Endothelial cell of umbilical vein (primary cell): ENCODE results near the gene DMD. TPM values are rescaled to one million over a fixed set of nuclear protein-coding genes. Genes with fewer than 3 reads are reported as not detected.

Experiments used
- BruUV-seq: library from RNA; stranded (reverse); fragments of 400-500 nt; replicated peaks from 2 replicates; lab custom pipeline; 2021; lab: Mats Ljungman, UMichigan
- CTCF ChIA-PET: fragments of 300-600, 350-600 bp; sonication (Branson Sonifier 250); formaldehyde crosslinking; loops from one replicate; lab custom pipeline; 2021; ENCODE audit warnings: antibody characterized with exemption, inconsistent platforms; lab: Charles Lee
- POLR2A ChIA-PET: fragments of 300-600, 350-600 bp; sonication (Branson Sonifier 250); formaldehyde crosslinking; loops from one replicate; lab custom pipeline; 2021; ENCODE audit warnings: antibody characterized with exemption, inconsistent platforms; lab: Charles Lee
- DNase-seq: peaks from one replicate; pipeline ENCODE4 v3.0.0-alpha.2; 2011; ENCODE audit warnings: low read depth, low spot score
- FAIRE-seq: peaks from 2 replicates; lab custom pipeline; 2011; peaks lifted over from hg19 to GRCh38; lab: Jason Lieb, UNC
- H2AFZ ChIP-seq: 2 replicates; pipeline ENCODE4 v1.6.0; 2012; ENCODE audit warnings: low read depth, low read length, control low read depth, inconsistent platforms
- H3K27ac ChIP-seq: 2 replicates; pipeline ENCODE4 v1.5.1; 2011; ENCODE audit warnings: low read depth, mild to moderate bottlenecking, control low read depth, low read length, moderate library complexity; ENCODE audit not compliant: insufficient read depth
- H3K27me3 ChIP-seq, 2 experiments: 2 replicates each; pipeline versions ENCODE4 v1.6.0 to v1.6.1; 2011; ENCODE audit warnings: low read length in 2 of 2, mixed read lengths in 1 of 2; ENCODE audit not compliant: control insufficient read depth in 2 of 2, insufficient read depth in 2 of 2
- H3K36me3 ChIP-seq, 2 experiments: 2 replicates in 1 of 2; 3 replicates in 1 of 2; pipeline ENCODE4 v1.5.1; 2011; ENCODE audit warnings: low read length in 2 of 2, mild to moderate bottlenecking in 1 of 2, moderate library complexity in 1 of 2; ENCODE audit not compliant: control insufficient read depth in 2 of 2, insufficient read depth in 2 of 2; ENCODE audit errors: extremely low read depth in 1 of 2
- H3K4me1 ChIP-seq: 3 replicates; pipeline ENCODE4 v1.5.1; 2011; ENCODE audit warnings: mild to moderate bottlenecking, low read length; ENCODE audit not compliant: control insufficient read depth, insufficient read depth; ENCODE audit errors: extremely low read depth
- H3K4me2 ChIP-seq: 2 replicates; pipeline ENCODE4 v1.6.1; 2011; ENCODE audit warnings: low read length, control low read depth, mixed read lengths; ENCODE audit not compliant: insufficient read depth
- H3K4me3 ChIP-seq, 3 experiments: fragments of 200-600 bp in 1 of 3; sonication (generic), shearing (Covaris generic) in 1 of 3; replicated peaks in 1 of 3; 2 replicates each; pipeline ENCODE4 v1.5.1; 2011 to 2016; ENCODE audit warnings: control low read depth in 3 of 3, low read length in 3 of 3, mild to moderate bottlenecking in 2 of 3, inconsistent platforms in 1 of 3, low read depth in 1 of 3, moderate library complexity in 1 of 3; ENCODE audit not compliant: insufficient read depth in 1 of 3
- H3K79me2 ChIP-seq: 2 replicates; pipeline ENCODE4 v1.6.0; 2012; ENCODE audit warnings: low read length, inconsistent platforms; ENCODE audit not compliant: control insufficient read depth, insufficient read depth
- H3K9ac ChIP-seq: replicated peaks from 2 replicates; pipeline ENCODE3; 2011; ENCODE audit warnings: low read length, control low read depth; ENCODE audit not compliant: insufficient read depth; ENCODE audit errors: extremely low read depth
- H3K9me1 ChIP-seq: replicated peaks from 3 replicates; pipeline ENCODE4 v1.6.0; 2011; ENCODE audit warnings: mild to moderate bottlenecking, low read length; ENCODE audit not compliant: control insufficient read depth, insufficient read depth; ENCODE audit errors: extremely low read depth
- H3K9me3 ChIP-seq: replicated peaks from 2 replicates; pipeline ENCODE4 v1.5.1; 2012; ENCODE audit warnings: low read length, inconsistent platforms; ENCODE audit not compliant: control insufficient read depth, insufficient read depth
- H4K20me1 ChIP-seq: replicated peaks from 2 replicates; pipeline ENCODE3; 2011; ENCODE audit warnings: mild to moderate bottlenecking, low read length; ENCODE audit not compliant: control insufficient read depth, insufficient read depth; ENCODE audit errors: extremely low read depth
- CTCF ChIP-seq, 2 donors: IDR thresholded peaks; 1 replicate in 1 of 2; 2 replicates in 1 of 2; pipeline ENCODE4 v1.5.1; 2011; ENCODE audit warnings: low read length in 2 of 2, mild to moderate bottlenecking in 2 of 2, moderate library complexity in 2 of 2, control low read depth in 1 of 2, inconsistent platforms in 1 of 2, low read depth in 1 of 2; ENCODE audit not compliant: insufficient read depth in 1 of 2; ENCODE audit errors: extremely low read depth in 1 of 2
- EZH2 ChIP-seq: IDR thresholded peaks from 2 replicates; pipeline ENCODE4 v1.6.1; 2012; ENCODE audit warnings: borderline replicate concordance, low read depth, mild to moderate bottlenecking, moderate library complexity, low read length, inconsistent platforms; ENCODE audit not compliant: severe bottlenecking
- FOS ChIP-seq: IDR thresholded peaks from 2 replicates; pipeline ENCODE4 v1.6.1; 2011; ENCODE audit warnings: mild to moderate bottlenecking, low read length, moderate library complexity, borderline replicate concordance; ENCODE audit not compliant: insufficient read depth
- GATA2 ChIP-seq: IDR thresholded peaks from 2 replicates; pipeline ENCODE4 v1.7.0; 2011; ENCODE audit warnings: low read depth, mild to moderate bottlenecking, moderate library complexity, mixed read lengths, low read length; ENCODE audit not compliant: insufficient read length, insufficient read depth
- JUN ChIP-seq: IDR thresholded peaks from 2 replicates; pipeline ENCODE4 v1.6.1; 2011; ENCODE audit warnings: borderline replicate concordance, low read depth; ENCODE audit not compliant: insufficient read length, insufficient read depth
- MAX ChIP-seq: IDR thresholded peaks from 2 replicates; pipeline ENCODE4 v1.6.1; 2011; ENCODE audit not compliant: insufficient read depth, insufficient read length
- MYC ChIP-seq: IDR thresholded peaks from one replicate; pipeline ENCODE4 v1.6.1; 2011; ENCODE audit warnings: mild to moderate bottlenecking, low read depth, low read length
- POLR2A ChIP-seq: IDR thresholded peaks from 2 replicates; pipeline ENCODE4 v1.6.1; 2012; ENCODE audit warnings: low read depth, mild to moderate bottlenecking, control low read depth, low read length
- POLR2AphosphoS5 ChIP-seq: IDR thresholded peaks from 2 replicates; pipeline ENCODE4 v1.6.1; 2012; ENCODE audit warnings: low read depth, mild to moderate bottlenecking, control low read depth, low read length, moderate library complexity; ENCODE audit not compliant: insufficient read depth
- dilution Hi-C: fragments of 300-500 bp; cut with MboI; formaldehyde crosslinking; loops from one replicate; pipeline ENCODE4 v1.15.0; 2019; ENCODE audit warnings: low sequenced_read_pairs; ENCODE audit not compliant: extremely low pct_ligation_motif_present
- intact Hi-C: fragments of 100-400 bp; cut with micrococcal nuclease; formaldehyde crosslinking; loops from one replicate; pipeline ENCODE4 v1.10.0; 2022
- polyA plus RNA-seq, 4 experiments: library from polyadenylated mRNA; depleted of rRNA in 3 of 4; stranded (reverse) in 3 of 4; unstranded in 1 of 4; fragments of >200 nt; gene quantifications; 2 replicates each; pipeline versions ENCODE4 v1.2.1 to v1.2.3, GENCODE V29; 2011 to 2012; ENCODE audit warnings: missing spikeins in 1 of 4
- total RNA-seq: library from RNA; stranded (reverse); gene quantifications from 2 replicates; pipeline ENCODE4 v1.2.3, GENCODE V29; 2021

The DMD gene
- total and polyA plus RNA-seq, 2 donors (not counting 3 experiments of a cell fraction or from before 2014, with no cell fraction given): 7.3 to 9.0 TPM

GRCh38 chrX:31355206-31355955, 1856.0 kb downstream of the DMD start:
- Histone ChIP-seq H3K9me3 (no peaks in the 10 kb centered on the region), H3K9ac (no peak overlapping the region), H3K9me1 (no peaks in the 10 kb centered on the region), H3K36me3 (no peaks in the 10 kb centered on the region), H3K4me1 (no peaks in the 10 kb centered on the region), H2AFZ (no peak overlapping the region), H4K20me1 (no peaks in the 10 kb centered on the region), H3K79me2 (no peaks in the 10 kb centered on the region), H3K4me2 (no peak overlapping the region), H3K27me3 (no peaks in the 10 kb centered on the region), H3K27ac (no peak overlapping the region), H3K4me3 (no peak overlapping the region)
- dilution Hi-C loops: no loop called here
- TF ChIP-seq CTCF (IDR thresholded peaks at IDR 0.05; ENCODE audit: extremely low read depth in 1 of 2, insufficient read depth in 1 of 2, low read depth in 1 of 2, low read length in 2 of 2) (no peak), GATA2 (no peak), JUN (no peak), EZH2 (no peak), POLR2A (no peak), POLR2AphosphoS5 (no peak), FOS (no peak), MAX (no peak), MYC (no peak)
- FAIRE-seq (no peak), DNase-seq (no peak)
- ChIA-PET CTCF (no interaction called here), POLR2A (interaction anchor here (0.5 kb wide), 1 partner anchor 266 kb away, joined by 3 read pairs; no protein-coding TSS in a partner anchor)
- intact Hi-C loops: no loop called here
- BruUV-seq: no TSS peak
